Dedifferentiated amniotic fluid mesenchymal stem cell (primary cell): Measurements from ENCODE around the gene CTPS1.

ENCODE experiments used
- DNase-seq: peaks from one replicate; pipeline ENCODE4 v3.0.0-alpha.2; 2016; ENCODE audit errors: extremely low spot score

Gene CTPS1

DNA sequence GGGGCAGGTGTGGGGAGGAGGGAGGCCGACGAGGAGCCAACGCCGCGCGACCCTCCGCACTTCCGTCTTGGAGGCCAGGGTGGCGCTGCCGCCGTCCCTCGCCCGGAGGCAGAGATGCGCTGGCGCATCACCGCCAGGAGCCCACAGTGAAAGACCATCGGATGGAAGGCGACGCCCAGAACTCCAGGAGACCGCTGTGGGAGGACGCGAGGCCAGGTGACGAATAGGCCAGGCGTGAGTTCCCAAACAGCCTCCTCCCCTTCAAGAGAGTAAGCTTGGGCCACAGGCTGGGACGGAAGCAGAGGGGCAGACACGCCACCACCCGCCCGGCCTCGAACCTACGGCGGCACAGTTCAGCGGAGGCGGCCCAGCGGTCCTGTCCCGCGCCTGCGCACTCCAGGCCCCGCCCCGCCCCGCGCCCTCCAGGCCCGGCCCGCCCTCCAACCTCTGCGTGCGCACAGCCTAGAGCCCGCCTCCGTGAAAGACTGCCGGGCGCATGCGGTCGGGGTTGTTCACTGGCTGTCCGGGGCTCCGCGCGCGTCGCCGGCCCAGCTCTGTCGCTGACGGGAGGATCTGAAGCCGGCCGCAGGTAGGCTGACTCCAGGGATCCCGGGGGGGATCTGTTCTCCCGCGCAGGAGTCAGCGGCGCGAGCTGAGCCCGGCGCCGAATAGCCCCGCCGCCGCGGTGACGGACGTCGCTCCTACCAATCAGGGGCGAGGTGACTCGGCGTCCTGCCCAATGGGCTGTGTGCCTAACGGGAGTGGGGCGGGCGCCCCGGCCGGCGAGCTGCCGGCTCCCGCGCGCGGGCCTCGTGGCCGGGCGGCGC lies at the start of gene CTPS1:
Gene CTPS1 (plus strand): TSS at position 456 of the 827 bp plus-strand sequence. CDS start 3,595 bp downstream, outside the sequence.
- peak; percentile 89 for DNase-seq

DNA sequence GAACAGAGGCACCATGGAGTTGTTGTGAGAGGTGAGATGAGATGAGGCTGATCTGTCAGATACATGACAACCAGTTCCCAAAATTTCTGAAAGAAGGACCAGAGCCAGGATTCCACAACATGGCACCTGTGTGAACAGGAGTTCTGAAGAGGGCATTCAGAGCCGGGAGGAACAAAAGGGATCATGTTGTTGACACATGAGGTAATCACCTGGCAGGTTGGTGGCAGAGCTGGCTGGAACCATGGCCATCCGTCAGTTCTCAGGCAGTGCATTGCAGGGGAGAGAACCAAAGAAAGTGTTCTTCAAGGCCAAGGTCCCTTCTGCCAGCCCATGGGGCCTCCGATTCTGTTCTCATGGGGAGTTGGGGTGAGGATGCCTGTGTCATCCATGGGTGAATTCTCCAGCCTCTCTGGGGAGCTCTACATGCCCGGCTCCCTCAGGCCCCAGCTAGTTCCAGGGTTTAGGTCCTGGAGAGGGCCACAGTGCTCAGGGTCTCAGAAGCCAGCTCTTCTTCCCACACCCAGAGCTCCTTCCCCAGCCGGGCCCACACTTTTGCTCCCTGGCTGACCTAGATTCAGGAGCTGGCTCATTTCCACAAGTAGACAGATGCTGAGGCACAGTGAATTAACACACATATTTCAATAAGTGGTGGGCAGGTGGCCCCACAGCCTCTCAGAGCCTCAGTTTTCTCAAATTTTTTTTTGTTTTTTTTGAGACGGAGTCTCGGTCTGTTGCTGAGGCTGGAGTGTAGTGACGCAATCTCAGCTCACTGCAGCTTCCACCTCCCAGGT lies 49.1 kb upstream of the CTPS1 start:
- no peak for DNase-seq

- DNase-seq = no peak
Measured at GRCh38 chr1:40931601-40932000, 47.9 kb upstream of the CTPS1 start.

DNA sequence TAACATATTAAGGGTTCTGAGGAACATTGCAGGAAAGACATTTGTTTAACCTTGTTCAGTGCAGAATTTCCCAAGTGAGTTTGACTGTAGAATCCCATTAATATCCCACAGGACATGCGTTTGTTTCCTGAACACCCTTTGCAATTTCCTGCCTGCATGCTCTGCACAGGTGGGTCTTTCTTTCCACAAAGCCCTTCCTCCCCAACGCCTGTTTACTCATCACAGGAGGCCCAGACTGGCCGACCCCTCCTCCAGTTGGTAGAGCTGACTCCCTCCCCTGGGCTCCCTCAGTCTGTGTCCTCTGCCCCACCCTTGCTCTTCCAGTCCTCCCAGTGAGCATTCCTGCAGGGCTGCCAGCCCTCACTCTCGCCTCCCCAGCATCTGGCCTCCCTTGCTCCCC lies 47.5 kb upstream of the CTPS1 start:
- no peak for DNase-seq

DNA sequence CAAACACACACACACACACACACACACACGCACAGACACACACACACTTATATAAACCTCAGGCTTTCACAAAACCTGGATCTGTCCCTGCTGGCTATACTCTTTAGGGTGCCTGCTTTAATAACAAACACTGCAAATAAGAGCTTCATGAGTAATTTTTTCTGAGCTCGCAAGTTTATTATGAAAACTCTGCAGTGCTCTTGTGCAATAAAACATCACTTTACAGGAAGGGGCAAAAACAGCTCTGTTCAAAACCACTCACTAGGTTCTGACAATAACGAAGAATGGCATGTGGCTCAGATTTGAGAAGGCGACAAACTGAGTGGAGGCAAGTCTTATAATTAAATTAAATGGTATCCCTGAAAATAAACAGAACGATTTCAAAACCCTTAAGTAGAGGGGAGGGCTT lies 42.6 kb upstream of the CTPS1 start:
- DNase-seq = peak; percentile 46

GRCh38 chr1:40938393-40938792 lies 41.1 kb upstream of the CTPS1 start:
- DNase-seq = no peak

GRCh38 chr1:40939320-40940059 lies 40.0 kb upstream of the CTPS1 start:
- DNase-seq = peak; percentile 64

DNA sequence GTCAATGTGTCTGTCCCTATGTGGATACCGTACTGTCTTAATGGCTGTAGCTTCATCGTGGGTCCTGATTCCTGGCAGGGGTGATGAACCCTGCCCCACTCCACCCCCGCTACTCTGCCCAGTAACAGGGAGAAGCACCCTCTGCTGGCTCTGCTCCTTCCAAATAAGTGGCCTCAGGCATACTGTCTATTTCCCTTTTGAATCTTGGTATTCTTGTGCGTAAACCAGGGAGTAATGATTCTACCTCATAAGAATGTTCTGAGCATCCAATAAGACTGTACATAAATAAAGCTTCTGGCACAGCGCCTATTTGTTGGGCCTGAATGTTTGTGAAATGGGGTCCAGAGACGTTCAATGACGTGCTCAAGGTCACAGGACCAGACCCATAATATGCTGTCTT lies 35.2 kb upstream of the CTPS1 start:
- DNase-seq = peak; percentile 83

GRCh38 chr1:40944841-40945430 lies 34.6 kb upstream of the CTPS1 start:
- DNase-seq = peak; percentile 58

DNA sequence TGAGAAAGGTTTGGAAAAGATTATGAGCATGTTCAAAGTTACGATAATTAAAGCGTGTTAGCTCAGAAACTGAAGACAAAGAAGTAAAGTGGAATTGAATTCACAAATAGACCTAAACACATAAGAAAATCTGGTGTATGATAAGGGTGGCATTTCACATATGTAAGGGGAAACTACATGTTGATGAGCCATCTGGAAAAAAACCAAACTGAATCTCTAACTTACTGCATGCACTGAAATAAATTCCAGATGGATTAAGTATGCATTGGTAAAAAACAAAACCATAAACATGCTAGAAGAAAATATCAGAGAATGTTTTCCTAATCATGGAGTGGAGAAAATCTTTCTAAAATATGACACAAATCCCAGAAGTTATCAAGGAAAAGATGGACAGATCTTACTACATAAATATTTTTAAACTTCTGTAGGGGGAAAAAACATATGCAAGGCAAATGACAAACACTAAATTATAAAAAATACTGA lies 34.0 kb upstream of the CTPS1 start:
- DNase-seq = no peak

DNA sequence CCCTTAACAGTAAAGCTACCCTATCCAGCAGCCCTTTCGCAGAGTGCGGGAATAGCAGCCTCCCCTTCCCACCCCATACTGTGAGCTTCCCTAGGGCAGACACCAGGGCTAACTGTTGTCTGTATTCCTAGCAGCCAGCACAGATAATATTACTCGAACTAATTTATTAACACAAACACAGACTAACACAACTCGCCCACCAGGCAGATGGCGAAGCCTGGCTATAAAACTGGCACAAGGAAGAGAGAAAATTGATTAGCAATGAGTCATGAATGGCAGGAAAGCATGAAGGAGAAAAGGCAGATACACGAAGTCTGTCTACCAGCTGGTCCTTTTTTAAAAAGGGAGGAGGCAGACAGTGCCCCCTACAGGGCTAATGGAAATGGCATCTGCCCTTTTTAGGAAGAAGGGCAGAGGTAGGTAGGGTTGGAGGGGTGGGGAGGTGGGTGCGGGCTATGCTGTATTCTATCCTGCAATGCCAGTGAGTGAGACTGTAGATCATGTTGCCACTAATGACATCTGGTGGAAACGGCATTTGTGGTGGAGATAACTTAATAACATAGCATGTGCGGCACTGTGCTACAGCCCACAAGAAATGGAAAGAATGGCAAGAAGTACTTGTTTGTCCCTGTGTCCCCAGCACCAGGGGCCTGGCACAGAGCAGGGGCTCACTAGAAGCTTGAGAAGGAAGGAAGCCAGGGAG lies 30.6 kb upstream of the CTPS1 start:
- DNase-seq = no peak

DNA sequence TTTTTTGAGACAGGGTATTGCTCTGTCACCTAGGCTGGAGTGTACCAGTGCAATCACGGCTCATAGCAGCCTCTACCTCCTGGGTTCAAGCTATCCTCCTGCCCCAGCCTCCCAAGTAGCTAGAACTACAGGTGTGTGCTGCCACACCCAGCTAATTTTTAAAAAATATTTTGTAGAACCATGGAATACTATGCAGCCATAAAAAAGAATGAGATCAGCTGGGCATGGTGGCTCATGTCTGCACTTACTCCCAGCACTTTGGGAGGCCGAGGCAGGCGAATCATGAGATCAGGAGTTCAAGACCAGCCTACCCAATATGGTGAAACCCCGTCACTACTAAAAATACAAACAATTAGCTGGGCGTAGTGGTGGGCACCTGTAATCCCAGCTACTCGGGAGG lies 29.9 kb upstream of the CTPS1 start:
- DNase-seq = no peak

DNA sequence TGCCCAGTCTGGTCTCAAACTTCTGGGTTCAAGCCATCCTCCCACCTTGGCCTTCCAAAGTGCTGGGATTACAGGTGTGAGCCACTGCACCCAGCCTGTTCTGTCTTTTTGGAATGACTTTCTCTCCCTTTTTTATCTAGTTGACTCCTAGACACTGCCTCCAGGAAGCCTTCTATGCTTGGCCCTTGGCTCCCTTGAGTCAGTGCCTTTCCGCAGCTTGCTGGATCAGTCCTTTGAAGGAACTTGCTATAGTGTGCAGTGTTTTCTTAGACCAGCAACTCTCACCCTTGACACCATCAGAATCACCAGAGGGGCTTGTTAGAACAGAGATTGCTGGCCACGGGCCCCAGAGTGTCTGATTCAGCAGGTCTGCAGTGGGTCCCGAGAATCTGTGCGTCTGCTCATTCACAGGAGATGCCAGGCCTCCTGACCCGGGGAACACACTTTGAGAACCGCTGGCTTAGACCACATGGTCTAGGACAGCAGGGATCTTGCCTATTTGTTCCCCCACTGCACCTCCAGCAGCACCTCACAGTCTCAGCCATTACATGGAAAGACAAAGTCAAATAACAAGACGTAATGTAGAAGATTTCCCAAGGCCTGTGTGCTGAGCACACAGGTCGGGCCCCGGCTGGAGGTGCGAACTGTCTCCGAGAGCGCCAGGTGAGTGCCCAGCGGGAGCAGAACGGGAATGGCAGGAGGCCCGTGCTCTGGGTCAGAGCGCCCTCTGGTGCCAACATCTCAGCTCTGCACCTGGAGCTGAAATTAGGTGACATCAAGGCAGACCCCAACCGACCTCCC lies 27.4 kb upstream of the CTPS1 start:
- DNase-seq = no peak

GRCh38 chr1:40952744-40953315 lies 26.7 kb upstream of the CTPS1 start:
- DNase-seq = no peak

DNA sequence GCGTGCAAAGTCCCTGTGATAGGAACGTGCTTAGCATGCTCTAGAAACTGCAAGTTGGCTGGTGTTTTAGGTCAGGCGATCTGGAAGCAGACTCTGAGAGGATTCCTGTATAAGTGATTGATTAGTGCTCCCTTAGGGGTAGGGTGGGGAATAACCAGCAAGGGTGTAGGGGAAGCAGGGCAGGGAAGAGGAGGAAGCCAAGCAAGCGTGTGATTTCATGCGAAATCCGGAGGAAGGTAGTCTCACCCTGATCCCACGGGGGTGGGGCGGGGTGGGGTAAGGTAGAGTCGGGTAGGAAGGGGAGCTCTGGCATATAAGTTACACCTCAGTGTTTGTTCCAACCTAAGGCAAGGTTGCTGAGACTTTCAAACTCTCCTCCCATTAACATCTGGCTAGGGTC lies 24.9 kb upstream of the CTPS1 start:
- DNase-seq = no peak

- DNase-seq = no peak
Measured at GRCh38 chr1:40955266-40955665, 24.2 kb upstream of the CTPS1 start.

DNA sequence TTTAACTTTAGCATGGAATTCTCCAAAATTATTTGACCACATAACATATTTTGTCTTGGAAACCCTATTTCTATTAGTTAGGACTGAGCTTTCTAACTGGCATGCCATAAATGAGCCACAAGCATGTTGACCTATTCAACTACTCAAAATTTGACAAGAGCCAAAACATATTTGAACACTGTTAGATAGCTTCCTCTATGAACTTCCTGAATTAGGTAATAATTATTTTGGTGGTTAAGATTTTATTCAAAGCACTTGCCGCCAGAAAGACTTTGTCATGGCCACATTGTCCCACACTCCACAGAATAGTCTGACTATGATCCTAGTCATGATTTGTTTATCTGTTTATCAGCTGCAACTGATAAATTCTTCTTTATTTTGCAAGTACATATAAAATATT lies 23.1 kb upstream of the CTPS1 start:
- no peak for DNase-seq

DNA sequence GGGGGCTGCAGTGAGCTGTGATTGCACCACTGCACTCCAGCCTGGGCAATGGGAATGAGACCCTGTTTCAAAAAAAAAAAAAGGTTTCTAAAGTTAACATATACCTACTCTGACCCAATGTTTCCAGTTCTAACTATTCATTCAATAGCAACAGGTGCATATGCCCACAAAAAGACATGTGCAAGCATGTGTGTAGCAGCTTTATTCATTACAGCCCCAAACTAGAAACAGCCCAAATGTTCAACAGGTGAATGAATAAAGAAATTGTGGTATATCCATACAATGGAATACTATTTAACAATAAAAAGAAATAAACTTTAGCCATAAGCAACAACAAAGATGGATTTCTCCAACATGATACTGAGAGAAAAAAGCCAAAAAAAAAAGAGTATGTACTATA lies 21.3 kb upstream of the CTPS1 start:
- no peak for DNase-seq

DNA sequence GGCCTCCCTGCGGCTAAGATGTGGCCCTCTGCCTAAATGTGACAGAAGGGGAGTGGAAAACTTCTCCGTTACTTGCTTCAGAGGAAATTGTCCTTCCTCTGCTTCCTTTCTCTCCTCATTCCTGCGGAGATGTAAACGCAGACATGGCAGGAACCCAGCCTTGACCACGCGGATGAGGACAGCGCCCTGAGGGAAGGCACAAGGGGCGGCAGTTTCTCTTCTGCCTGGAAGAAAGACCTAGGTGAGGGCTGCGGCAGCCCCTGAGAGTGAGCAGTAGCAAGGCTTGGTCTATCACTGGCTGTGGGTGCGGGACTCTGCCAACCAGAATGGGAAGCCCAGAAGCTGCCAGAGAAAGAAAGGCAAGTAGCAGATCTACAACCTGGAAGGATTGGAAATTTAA lies 14.0 kb upstream of the CTPS1 start:
- DNase-seq = no peak

DNA sequence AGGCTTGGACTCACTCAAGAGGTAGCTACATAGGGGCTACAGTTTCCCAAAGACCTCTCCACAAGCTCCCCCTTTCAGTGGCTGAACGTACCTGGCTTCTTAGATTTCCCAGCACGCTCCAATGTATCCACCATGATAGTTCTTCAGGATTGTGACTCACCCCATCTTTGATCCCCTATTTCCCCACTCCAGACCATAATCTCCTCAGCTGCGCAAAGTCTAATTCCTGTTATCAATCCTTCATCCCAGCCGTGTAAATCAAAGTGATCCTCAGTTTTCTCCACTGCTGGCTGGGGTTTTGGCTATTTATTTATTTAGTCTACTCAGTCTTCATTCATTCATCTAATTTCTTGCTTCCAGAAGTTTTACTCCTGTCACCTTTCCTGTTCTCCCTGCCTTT lies 13.1 kb upstream of the CTPS1 start:
- no peak for DNase-seq
